GM19238 (cell line): ENCODE data around the gene CCDC30.

Source experiments
- DNase-seq: peaks from one replicate; pipeline ENCODE4 v3.0.0; 2011; ENCODE audit warnings: low spot score; ENCODE audit not compliant: insufficient read length

The CCDC30 gene

GRCh38 chr1:42462828-42463763, at the start of gene CCDC30:
Gene CCDC30, plus strand, starts transcription at chr1:42463286. Its CDS starts 17,266 bp downstream, at chr1:42480552.
- peak; percentile 90 for DNase-seq

- no peak for DNase-seq
Observed at GRCh38 chr1:42414551-42415496, 48.3 kb upstream of the CCDC30 start.

- no peak for DNase-seq
Observed at GRCh38 chr1:42417166-42417565, 45.9 kb upstream of the CCDC30 start.

- DNase-seq = no peak
Observed at GRCh38 chr1:42418516-42418915, 44.6 kb upstream of the CCDC30 start.

- DNase-seq = no peak
Observed at GRCh38 chr1:42419126-42419821, 43.8 kb upstream of the CCDC30 start.

GRCh38 chr1:42420121-42420520, 43.0 kb upstream of the CCDC30 start:
- no peak for DNase-seq

- DNase-seq = no peak
Observed at GRCh38 chr1:42420911-42421585, 42.0 kb upstream of the CCDC30 start.

GRCh38 chr1:42422737-42423136, 40.3 kb upstream of the CCDC30 start:
- DNase-seq = no peak

- DNase-seq = no peak
Observed at GRCh38 chr1:42423681-42424080, 39.4 kb upstream of the CCDC30 start.

- no peak for DNase-seq
Observed at GRCh38 chr1:42424201-42424600, 38.9 kb upstream of the CCDC30 start.

- no peak for DNase-seq
Observed at GRCh38 chr1:42427240-42427639, 35.8 kb upstream of the CCDC30 start.

- DNase-seq = no peak
Observed at GRCh38 chr1:42429603-42430002, 33.5 kb upstream of the CCDC30 start.

- DNase-seq = no peak
Observed at GRCh38 chr1:42430286-42431135, 32.6 kb upstream of the CCDC30 start.

- DNase-seq = no peak
Observed at GRCh38 chr1:42431514-42431913, 31.6 kb upstream of the CCDC30 start.

- DNase-seq = no peak
Observed at GRCh38 chr1:42432714-42433113, 30.4 kb upstream of the CCDC30 start.

- DNase-seq = no peak
Observed at GRCh38 chr1:42433369-42433768, 29.7 kb upstream of the CCDC30 start.

GRCh38 chr1:42434340-42434739, 28.7 kb upstream of the CCDC30 start:
- no peak for DNase-seq

GRCh38 chr1:42439940-42440339, 23.1 kb upstream of the CCDC30 start:
- no peak for DNase-seq

GRCh38 chr1:42442662-42443061, 20.4 kb upstream of the CCDC30 start:
- DNase-seq = no peak

- no peak for DNase-seq
Observed at GRCh38 chr1:42449256-42449655, 13.8 kb upstream of the CCDC30 start.
